ENCODE measurements around the gene MYT1.
"Not testable (repeated sequence)": the region's sequence is repeated elsewhere in the genome, so short reads cannot be mapped to it uniquely, and the experiment has no call there.

The MYT1 gene

GRCh38 chr20:64220891-64221527, 56.8 kb downstream of the MYT1 start:
- DNase-seq = no peak

- DNase-seq = no peak
Observed at GRCh38 chr20:64222291-64222735, 58.1 kb downstream of the MYT1 start.

GRCh38 chr20:64222851-64223525, 58.7 kb downstream of the MYT1 start:
- DNase-seq = no peak

- DNase-seq = no peak
Observed at GRCh38 chr20:64223526-64224067, 59.3 kb downstream of the MYT1 start.

- DNase-seq = no peak
Observed at GRCh38 chr20:64224351-64225170, 60.3 kb downstream of the MYT1 start.

GRCh38 chr20:64225171-64225595, 60.9 kb downstream of the MYT1 start:
- DNase-seq = no peak

GRCh38 chr20:64225828-64226598, 61.8 kb downstream of the MYT1 start:
- no peak for DNase-seq

GRCh38 chr20:64226686-64227580, 62.7 kb downstream of the MYT1 start:
- no peak for DNase-seq

GRCh38 chr20:64228086-64228653, 63.9 kb downstream of the MYT1 start:
- DNase-seq = no peak

- no peak for DNase-seq
Observed at GRCh38 chr20:64228751-64229506, 64.7 kb downstream of the MYT1 start.

GRCh38 chr20:64229507-64230061, 65.3 kb downstream of the MYT1 start:
- no peak for DNase-seq

- no peak for DNase-seq
Observed at GRCh38 chr20:64230461-64231145, 66.4 kb downstream of the MYT1 start.

- DNase-seq = no peak
Observed at GRCh38 chr20:64231621-64232550, 67.6 kb downstream of the MYT1 start.

- no peak for DNase-seq
Observed at GRCh38 chr20:64232794-64233193, 68.5 kb downstream of the MYT1 start.

GRCh38 chr20:64233725-64234124, 69.5 kb downstream of the MYT1 start:
- no peak for DNase-seq

- DNase-seq = no peak
Observed at GRCh38 chr20:64234291-64234791, 70.1 kb downstream of the MYT1 start.

GRCh38 chr20:64234921-64235565, 70.8 kb downstream of the MYT1 start:
- not testable (repeated sequence) for DNase-seq
